H1 (cell line): Measurements from ENCODE around the gene SORCS3. TPM values are rescaled to one million over a fixed set of nuclear protein-coding genes. Genes with fewer than 3 reads are reported as not detected.

Experiments used
- CTCF ChIA-PET: fragments of 300-600 bp; sonication (Branson Sonifier 250); formaldehyde crosslinking; loops from one replicate; lab custom pipeline; 2021; ENCODE audit not compliant: partially characterized antibody; lab: Charles Lee
- POLR2A ChIA-PET: fragments of 300-600 bp; sonication (Branson Sonifier 250); formaldehyde crosslinking; loops from one replicate; lab custom pipeline; 2021; ENCODE audit warnings: inconsistent platforms; ENCODE audit not compliant: partially characterized antibody; lab: Charles Lee
- DNase-seq, 2 experiments: peaks; one replicate each; pipeline versions ENCODE4 v3.0.0 to v3.0.0-alpha.2; 2010 to 2022; ENCODE audit warnings: low spot score in 2 of 2, low read depth in 1 of 2, mixed read lengths in 1 of 2
- FAIRE-seq: peaks from 2 replicates; lab custom pipeline; 2011; peaks lifted over from hg19 to GRCh38; lab: Jason Lieb, UNC
- H2AFZ ChIP-seq: 2 replicates; pipeline ENCODE4 v1.8.1; 2012; ENCODE audit warnings: low read length, inconsistent platforms
- H2AK5ac ChIP-seq: 2 replicates; pipeline ENCODE4 v1.6.1; 2013; ENCODE audit warnings: low read depth, low read length
- H2BK120ac ChIP-seq: replicated peaks from 2 replicates; pipeline ENCODE3; 2013; ENCODE audit warnings: low read depth, low read length, inconsistent platforms
- H2BK12ac ChIP-seq: 2 replicates; pipeline ENCODE4 v1.6.1; 2013; ENCODE audit warnings: low read depth, low read length
- H2BK15ac ChIP-seq: 2 replicates; pipeline ENCODE4 v1.6.1; 2013; ENCODE audit warnings: low read length
- H2BK20ac ChIP-seq: 2 replicates; pipeline ENCODE4 v1.6.1; 2013; ENCODE audit warnings: low read length
- H2BK5ac ChIP-seq: 2 replicates; pipeline ENCODE4 v1.6.1; 2013; ENCODE audit warnings: low read depth, low read length
- H3K14ac ChIP-seq: 2 replicates; pipeline ENCODE4 v1.6.1; 2013; ENCODE audit warnings: inconsistent platforms; ENCODE audit not compliant: insufficient read length
- H3K18ac ChIP-seq: 2 replicates; pipeline ENCODE4 v1.6.1; 2013; ENCODE audit warnings: low read length; ENCODE audit errors: extremely low read depth
- H3K23ac ChIP-seq: 2 replicates; pipeline ENCODE4 v1.6.1; 2013; ENCODE audit warnings: inconsistent platforms; ENCODE audit not compliant: insufficient read length
- H3K23me2 ChIP-seq: 2 replicates; pipeline ENCODE4 v1.6.1; 2013; ENCODE audit warnings: low read depth, low read length
- H3K27ac ChIP-seq: 2 replicates; pipeline ENCODE4 v1.6.1; 2011; ENCODE audit warnings: low read depth, low read length, inconsistent platforms
- H3K27me3 ChIP-seq, 4 experiments: replicated peaks in 1 of 4; 1 replicate in 1 of 4; 2 replicates in 3 of 4; pipeline versions ENCODE4 v1.6.1 to v1.8.1; 2011 to 2013; ENCODE audit warnings: low read length in 3 of 4, mild to moderate bottlenecking in 3 of 4, inconsistent platforms in 2 of 4, mixed read lengths in 2 of 4, moderate library complexity in 1 of 4; ENCODE audit not compliant: control insufficient read depth in 3 of 4, insufficient read depth in 3 of 4; ENCODE audit errors: extremely low read depth in 1 of 4
- H3K36me3 ChIP-seq, 4 experiments: 2 replicates each; pipeline versions ENCODE4 v1.6.1 to v1.8.1; 2011 to 2013; ENCODE audit warnings: mild to moderate bottlenecking in 4 of 4, low read length in 3 of 4, moderate library complexity in 2 of 4, control low read depth in 1 of 4, inconsistent platforms in 1 of 4; ENCODE audit not compliant: insufficient read depth in 4 of 4, control insufficient read depth in 2 of 4
- H3K4ac ChIP-seq: replicated peaks from 2 replicates; pipeline ENCODE3; 2013; ENCODE audit warnings: low read length, low read depth, mixed read lengths, inconsistent platforms; ENCODE audit not compliant: insufficient read length
- H3K4me1 ChIP-seq, 4 experiments: replicated peaks in 1 of 4; 1 replicate in 1 of 4; 2 replicates in 3 of 4; pipeline versions ENCODE4 v1.6.1 to v1.8.1; 2011 to 2013; ENCODE audit warnings: low read length in 3 of 4, inconsistent platforms in 2 of 4, mixed read lengths in 1 of 4; ENCODE audit not compliant: insufficient read depth in 4 of 4, control insufficient read depth in 3 of 4
- H3K4me2 ChIP-seq, 2 experiments: 2 replicates each; pipeline versions ENCODE4 v1.6.1 to v1.8.1; 2011 to 2013; ENCODE audit warnings: low read depth in 2 of 2, low read length in 2 of 2, control low read depth in 1 of 2, inconsistent platforms in 1 of 2, mild to moderate bottlenecking in 1 of 2; ENCODE audit not compliant: insufficient read depth in 1 of 2
- H3K4me3 ChIP-seq, 4 experiments: fragments of 200-600, 300-600 bp in 1 of 4; sonication (generic), shearing (Covaris generic), sonication (Bioruptor Twin) in 1 of 4; 2 replicates each; pipeline versions ENCODE4 v1.5.1 to v1.8.1; 2011 to 2016; ENCODE audit warnings: low read length in 4 of 4, low read depth in 3 of 4, control low read depth in 2 of 4, inconsistent platforms in 2 of 4, mild to moderate bottlenecking in 2 of 4, mixed read lengths in 1 of 4, moderate library complexity in 1 of 4; ENCODE audit not compliant: insufficient read depth in 2 of 4; ENCODE audit errors: extremely low read depth in 1 of 4
- H3K56ac ChIP-seq: replicated peaks from 2 replicates; pipeline ENCODE3; 2013; ENCODE audit warnings: low read depth, mild to moderate bottlenecking, mixed read lengths, low read length, inconsistent platforms; ENCODE audit not compliant: insufficient read length
- H3K79me1 ChIP-seq: 2 replicates; pipeline ENCODE4 v1.6.1; 2013; ENCODE audit warnings: low read depth, low read length, control low read depth
- H3K79me2 ChIP-seq, 2 experiments: 2 replicates each; pipeline versions ENCODE4 v1.6.1 to v1.8.1; 2012 to 2013; ENCODE audit warnings: low read length in 2 of 2, mild to moderate bottlenecking in 2 of 2, inconsistent platforms in 1 of 2; ENCODE audit not compliant: insufficient read depth in 2 of 2, control insufficient read depth in 1 of 2
- H3K9ac ChIP-seq, 4 experiments: replicated peaks in 1 of 4; 1 replicate in 1 of 4; 2 replicates in 3 of 4; pipeline versions ENCODE4 v1.6.1 to v1.8.1; 2011 to 2013; ENCODE audit warnings: low read depth in 3 of 4, low read length in 3 of 4, control low read depth in 2 of 4, mild to moderate bottlenecking in 2 of 4, moderate library complexity in 2 of 4, inconsistent platforms in 1 of 4; ENCODE audit errors: extremely low read depth in 1 of 4
- H3K9me3 ChIP-seq, 2 experiments: 2 replicates each; pipeline versions ENCODE4 v1.6.1 to v1.8.1; 2012 to 2013; ENCODE audit warnings: mild to moderate bottlenecking in 2 of 2, moderate library complexity in 2 of 2, control low read depth in 1 of 2, inconsistent platforms in 1 of 2, low read depth in 1 of 2, low read length in 1 of 2, mixed read lengths in 1 of 2; ENCODE audit not compliant: insufficient read depth in 2 of 2
- H4K20me1 ChIP-seq, 2 experiments: replicated peaks in 1 of 2; 2 replicates each; pipeline versions ENCODE3 to v1.8.1; 2011 to 2013; ENCODE audit warnings: inconsistent platforms in 2 of 2, low read length in 2 of 2, mild to moderate bottlenecking in 1 of 2; ENCODE audit not compliant: insufficient read depth in 2 of 2, control insufficient read depth in 1 of 2
- H4K5ac ChIP-seq: 2 replicates; pipeline ENCODE4 v1.6.1; 2013; ENCODE audit warnings: low read length, low read depth, mixed read lengths, inconsistent platforms; ENCODE audit not compliant: insufficient read length
- H4K8ac ChIP-seq: 2 replicates; pipeline ENCODE4 v1.8.0; 2013; ENCODE audit warnings: mild to moderate bottlenecking, moderate library complexity, low read length, inconsistent platforms; ENCODE audit not compliant: insufficient read depth; ENCODE audit errors: extremely low read depth
- H4K91ac ChIP-seq: replicated peaks from 2 replicates; pipeline ENCODE3; 2013; ENCODE audit warnings: low read length, mixed read lengths, inconsistent platforms; ENCODE audit not compliant: insufficient read length
- BACH1 ChIP-seq: IDR thresholded peaks from 2 replicates; pipeline ENCODE4 v1.6.1; 2012; ENCODE audit warnings: low read length, improper control_type of control experiment
- CREB1 ChIP-seq: IDR thresholded peaks from 2 replicates; pipeline ENCODE4 v1.6.1; 2012; ENCODE audit warnings: inconsistent platforms
- FOSL1 ChIP-seq: IDR thresholded peaks from 2 replicates; pipeline ENCODE4 v1.6.1; 2011; ENCODE audit warnings: mild to moderate bottlenecking, low read depth, low read length, moderate library complexity; ENCODE audit not compliant: insufficient read depth
- GABPA ChIP-seq: IDR thresholded peaks from 2 replicates; pipeline ENCODE4 v1.6.1; 2011; ENCODE audit warnings: mild to moderate bottlenecking, low read length, moderate library complexity, borderline replicate concordance; ENCODE audit not compliant: insufficient read depth
- HDAC6 ChIP-seq: IDR thresholded peaks from one replicate; pipeline ENCODE4 v1.7.1; 2012; ENCODE audit warnings: low read depth, mild to moderate bottlenecking, inconsistent platforms, low read length, moderate library complexity
- JUND ChIP-seq: IDR thresholded peaks from 2 replicates; pipeline ENCODE4 v1.6.1; 2011; ENCODE audit warnings: mild to moderate bottlenecking, improper control_type of control experiment, low read length
- MAX ChIP-seq: IDR thresholded peaks from 2 replicates; pipeline ENCODE4 v1.6.1; 2012; ENCODE audit warnings: inconsistent platforms
- POLR2AphosphoS5 ChIP-seq: IDR thresholded peaks from 2 replicates; pipeline ENCODE4 v1.6.1; 2011; ENCODE audit warnings: low read depth, low read length
- POU5F1 ChIP-seq: IDR thresholded peaks from 2 replicates; pipeline ENCODE4 v1.6.1; 2011; ENCODE audit warnings: low read depth, mild to moderate bottlenecking, low read length, moderate library complexity
- RNF2 ChIP-seq: fragments of 200-900, 300-1000 bp; sonication (generic); IDR thresholded peaks from 2 replicates; pipeline ENCODE4 v1.7.1; 2016; ENCODE audit warnings: borderline replicate concordance, low read depth, mild to moderate bottlenecking, antibody characterized with exemption, low read length; ENCODE audit not compliant: poor library complexity, severe bottlenecking; ENCODE audit errors: missing control alignments
- SP1 ChIP-seq: IDR thresholded peaks from 2 replicates; pipeline ENCODE4 v1.6.1; 2011; ENCODE audit warnings: low read depth, low read length
- TCF12 ChIP-seq: IDR thresholded peaks from 2 replicates; pipeline ENCODE4 v1.6.1; 2011; ENCODE audit warnings: low read depth, mild to moderate bottlenecking, low read length
- TEAD4 ChIP-seq: IDR thresholded peaks from 2 replicates; pipeline ENCODE4 v1.6.1; 2012; ENCODE audit warnings: low read depth, low read length, inconsistent platforms, mixed read lengths
- USF2 ChIP-seq: IDR thresholded peaks from 2 replicates; pipeline ENCODE4 v1.6.1; 2011; ENCODE audit warnings: low read length, improper control_type of control experiment
- YY1 ChIP-seq: IDR thresholded peaks from 2 replicates; pipeline ENCODE4 v1.6.1; 2011; ENCODE audit warnings: low read depth, mild to moderate bottlenecking, low read length
- WGBS, 2 experiments: shearing (Covaris generic) in 1 of 2; methylation state at CpG; one replicate each; pipeline versions ENCODE4 v1.1.6 to v1.1.7; 2013 to 2015; ENCODE audit warnings: low lambda C conversion rate in 2 of 2, mixed read lengths in 2 of 2, inconsistent platforms in 1 of 2, low coverage in 1 of 2, missing lambda C conversion rate in 1 of 2; ENCODE audit not compliant: insufficient replicate concordance in 2 of 2, insufficient coverage in 1 of 2, insufficient read length in 1 of 2; ENCODE audit errors: extremely low coverage in 1 of 2, missing lambda C conversion rate in 1 of 2; 5-methylcytosine and 5-hydroxymethylcytosine counted together
- polyA plus RNA-seq, 7 experiments: library from polyadenylated mRNA; depleted of rRNA in 3 of 7; stranded (reverse) in 5 of 7; unstranded in 2 of 7; fragments of >200 nt in 5 of 7; fragments of 200-250 nt in 2 of 7; gene quantifications; 1 replicate in 5 of 7; 2 replicates in 1 of 7; 4 replicates in 1 of 7; pipeline versions ENCODE4 v1.2.1 to v1.2.3, GENCODE V29; 2011 to 2013; ENCODE audit warnings: missing spikeins in 2 of 7, mixed read lengths in 2 of 7
- total RNA-seq: library from RNA; stranded (reverse); fragmentation: NEBNext Ultra II Directional; extraction: Animal tissue kit (Norgen Biotek cat#: 25700); gene quantifications from 2 replicates; pipeline ENCODE4 v1.2.1, GENCODE V29; 2021

Gene SORCS3
- total and polyA plus RNA-seq, 2 of the 8 experiments (the other 6 are each of a cell fraction or from before 2014, with no cell fraction given), result 0.26 to 0.88 TPM

GRCh38 chr10:105195831-105196230 lies 554.7 kb downstream of the SORCS3 start:
- Histone ChIP-seq H2BK12ac (no peak overlapping the region), H4K20me1 (no peaks in the 10 kb centered on the region), H2BK15ac (no peak overlapping the region), H3K36me3 (no peaks in the 10 kb centered on the region), H3K4me3 (no peak overlapping the region), H3K14ac (no peak overlapping the region), H3K23me2 (no peaks in the 10 kb centered on the region), H2BK20ac (no peak overlapping the region), H3K18ac (no peak overlapping the region), H3K56ac (no peak overlapping the region), H3K4me1 (no peaks in the 10 kb centered on the region), H4K5ac (no peak overlapping the region), H2BK5ac (no peak overlapping the region), H2BK120ac (no peak overlapping the region), H4K91ac (no peak overlapping the region), H3K79me2 (no peaks in the 10 kb centered on the region), H3K27ac (no peak overlapping the region), H4K8ac (no peak overlapping the region), H3K9me3 (no peaks in the 10 kb centered on the region), H3K27me3 (no peaks in the 10 kb centered on the region), H3K79me1 (no peaks in the 10 kb centered on the region), H2AK5ac (no peak overlapping the region), H3K4me2 (no peak overlapping the region), H3K23ac (no peak overlapping the region), H3K9ac (no peak overlapping the region), H3K4ac (no peak overlapping the region), H2AFZ (no peak overlapping the region)
- no peak for DNase-seq
- WGBS, 2 experiments, result 97% methylated on average over 4 of the region's 4 CpGs; no CpG with 5 or more reads in 1 of the 2 experiments
- CTCF ChIA-PET, result interaction anchor here (0.5 kb wide), 1 partner anchor 1738 kb away, joined by 3 read pairs; no protein-coding TSS in a partner anchor
- POLR2A ChIA-PET, result no interaction called here
- no peak for FAIRE-seq
- TF ChIP-seq TCF12, result no peak
- no peak for TF ChIP-seq MAX
- no peak for TF ChIP-seq POLR2AphosphoS5
- no peak for TF ChIP-seq JUND
- TF ChIP-seq FOSL1, result no peak
- no peak for TF ChIP-seq POU5F1
- no peak for TF ChIP-seq CREB1
- no peak for TF ChIP-seq RNF2
- TF ChIP-seq GABPA, result no peak
- no peak for TF ChIP-seq TEAD4
- no peak for TF ChIP-seq HDAC6
- no peak for TF ChIP-seq USF2
- TF ChIP-seq SP1, result no peak
- TF ChIP-seq YY1, result no peak
- no peak for TF ChIP-seq BACH1
